RWPE2 (cell line): Measurements from ENCODE around the gene SERPIND1.

Source experiments
- ATAC-seq: fragments of 200-7000 bp; cut with Tn5 transposase; 3 replicates; pipeline ENCODE4 v1.9.1; 2021; ENCODE audit warnings: low read depth
- DNase-seq: peaks from one replicate; pipeline ENCODE4 v3.0.0-alpha.2; 2020; ENCODE audit warnings: low spot score
- H3K27ac ChIP-seq: fragments of 450-650 bp; 2 replicates; pipeline ENCODE4 v1.5.1; 2017; ENCODE audit warnings: mild to moderate bottlenecking; ENCODE audit not compliant: poor library complexity, severe bottlenecking
- H3K27me3 ChIP-seq: fragments of 250-450 bp; sonication (Bioruptor Pico); 2 replicates; pipeline ENCODE4 v1.5.1; 2021; ENCODE audit warnings: mild to moderate bottlenecking, moderate library complexity; ENCODE audit not compliant: insufficient read depth, poor library complexity, severe bottlenecking
- H3K36me3 ChIP-seq: fragments of 250-450 bp; sonication (Bioruptor Pico); 2 replicates; pipeline ENCODE4 v1.5.1; 2020; ENCODE audit warnings: low read depth, mild to moderate bottlenecking, moderate library complexity
- H3K4me1 ChIP-seq: fragments of 250-450 bp; sonication (Bioruptor Pico); 2 replicates; pipeline ENCODE4 v1.5.1; 2021; ENCODE audit warnings: mild to moderate bottlenecking, moderate library complexity; ENCODE audit not compliant: insufficient read depth, poor library complexity, severe bottlenecking
- H3K4me3 ChIP-seq: fragments of 250-450 bp; sonication (Bioruptor Pico); 2 replicates; pipeline ENCODE4 v1.5.1; 2021; ENCODE audit warnings: mild to moderate bottlenecking, moderate library complexity; ENCODE audit not compliant: severe bottlenecking
- H3K9me3 ChIP-seq: fragments of 250-450 bp; sonication (Bioruptor Pico); 2 replicates; pipeline ENCODE4 v1.5.1; 2021; ENCODE audit warnings: mild to moderate bottlenecking, moderate library complexity; ENCODE audit not compliant: severe bottlenecking
- CTCF ChIP-seq: fragments of 450-650 bp; IDR thresholded peaks from one replicate; pipeline ENCODE4 v1.5.1; 2017; ENCODE audit warnings: mild to moderate bottlenecking, moderate library complexity; ENCODE audit not compliant: poor library complexity, severe bottlenecking

SERPIND1 gene

DNA sequence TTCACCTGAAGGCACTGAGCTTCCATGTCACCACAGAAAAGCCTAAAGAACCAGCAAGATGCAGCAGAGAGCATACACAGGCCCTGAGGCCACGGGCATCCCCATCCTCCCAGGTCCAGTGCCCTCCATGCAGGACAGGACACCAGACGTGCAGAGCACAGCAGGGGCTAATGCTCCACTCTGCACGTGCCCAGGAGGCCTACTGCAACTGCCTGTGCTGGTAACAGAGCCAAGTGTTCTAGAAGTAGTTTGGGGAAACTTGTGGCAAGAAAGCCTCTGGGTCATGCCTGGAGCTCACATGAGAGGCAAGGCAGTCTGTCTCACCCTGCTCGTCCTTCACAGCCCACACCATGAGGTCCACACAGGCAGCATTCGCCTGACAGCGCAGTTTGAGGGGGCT is 30.7 kb downstream of the SERPIND1 start:
- no peak for TF ChIP-seq CTCF
- no peaks in the 10 kb centered on the region for H3K27me3 ChIP-seq
- H3K4me3 ChIP-seq: no peak overlapping the region
- no peaks in the 10 kb centered on the region for H3K4me1 ChIP-seq
- DNase-seq: no peak
- no peak for ATAC-seq
- H3K36me3 ChIP-seq: peaks cover 60% of the 10 kb centered on the region
- peaks cover 4% of the 10 kb centered on the region for H3K9me3 ChIP-seq
- no peak overlapping the region for H3K27ac ChIP-seq

DNA sequence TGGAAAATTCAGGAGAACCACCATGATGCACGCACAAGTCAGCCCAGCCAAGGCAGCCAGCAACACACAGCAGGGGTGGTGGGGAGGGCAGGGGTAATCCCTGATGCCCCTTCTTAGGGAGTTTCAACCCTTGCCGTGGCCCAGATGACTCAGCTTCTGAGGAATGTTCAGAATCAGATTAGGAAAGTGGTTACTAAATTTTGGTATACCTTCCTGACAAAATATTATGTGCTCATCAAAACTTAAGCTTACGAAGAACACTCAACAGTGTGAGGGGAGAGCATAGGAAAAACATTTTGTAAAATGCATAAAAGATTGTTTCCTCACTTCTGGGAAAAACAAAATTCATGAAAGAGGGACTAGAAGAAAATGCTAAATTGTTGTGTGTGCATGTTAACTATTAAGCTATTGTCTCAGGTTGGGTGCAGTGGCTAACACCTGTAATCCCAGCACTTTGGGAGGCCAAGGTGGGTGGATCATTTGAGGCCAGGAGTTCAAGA is 32.1 kb downstream of the SERPIND1 start:
- Histone ChIP-seq H3K27ac (no peak overlapping the region), H3K36me3 (peaks cover 54% of the 10 kb centered on the region), H3K9me3 (peaks cover 4% of the 10 kb centered on the region), H3K4me1 (no peaks in the 10 kb centered on the region), H3K4me3 (no peak overlapping the region), H3K27me3 (no peaks in the 10 kb centered on the region)
- ATAC-seq (no peak), DNase-seq (no peak)
- no peak for TF ChIP-seq CTCF

- TF ChIP-seq CTCF: no peak
- Histone ChIP-seq H3K36me3 (peaks cover 44% of the 10 kb centered on the region), H3K4me3 (no peak overlapping the region), H3K9me3 (peaks cover 2% of the 10 kb centered on the region), H3K4me1 (no peaks in the 10 kb centered on the region), H3K27ac (no peak overlapping the region), H3K27me3 (no peaks in the 10 kb centered on the region)
- ATAC-seq (peak; percentile 79), DNase-seq (no peak)
Observed at GRCh38 chr22:20807315-20807752, 33.4 kb downstream of the SERPIND1 start.

GRCh38 chr22:20808844-20809243 is 34.9 kb downstream of the SERPIND1 start:
- Histone ChIP-seq H3K27ac (no peak overlapping the region), H3K9me3 (no peaks in the 10 kb centered on the region), H3K27me3 (no peaks in the 10 kb centered on the region), H3K4me3 (no peak overlapping the region), H3K36me3 (peaks cover 43% of the 10 kb centered on the region), H3K4me1 (no peaks in the 10 kb centered on the region)
- DNase-seq (no peak), ATAC-seq (no peak)
- TF ChIP-seq CTCF: no peak

GRCh38 chr22:20809538-20810185 is 35.7 kb downstream of the SERPIND1 start:
- Histone ChIP-seq H3K27me3 (no peaks in the 10 kb centered on the region), H3K36me3 (peaks cover 40% of the 10 kb centered on the region), H3K27ac (no peak overlapping the region), H3K4me1 (no peaks in the 10 kb centered on the region), H3K4me3 (no peak overlapping the region), H3K9me3 (no peaks in the 10 kb centered on the region)
- no peak for TF ChIP-seq CTCF
- no peak for ATAC-seq
- no peak for DNase-seq
